Measurements from ENCODE around the gene FOXI3.
A peak's percentile ranks its signal among the peaks of the same experiment; 100 is the strongest.

The FOXI3 gene

GRCh38 chr2:88458633-88459032 is 6.1 kb upstream of the FOXI3 start:
- Histone ChIP-seq H3K27ac (ENCODE audit: low read length, poor library complexity, severe bottlenecking) (no peak overlapping the region), H3K4me2 (ENCODE audit: low read length, poor library complexity, severe bottlenecking) (no peak overlapping the region), H3K27me3 (ENCODE audit: control insufficient read depth in 1 of 2, insufficient read depth in 1 of 2, low read length in 2 of 2) (peaks cover 12 to 41% of the 10 kb centered on the region in 2 experiments), H3K36me3 (ENCODE audit: control insufficient read depth in 1 of 2, insufficient read depth in 2 of 2, low read depth in 1 of 2, low read length in 2 of 2) (no peaks in the 10 kb centered on the region), H3K23ac (ENCODE audit: low read length in 2 of 2) (no peak overlapping the region), H3K79me1 (replicated peaks; ENCODE audit: low read length, poor library complexity, severe bottlenecking) (no peaks in the 10 kb centered on the region), H3K9me3 (ENCODE audit: control insufficient read depth, low read length) (no peaks in the 10 kb centered on the region), H3K18ac (ENCODE audit: low read depth in 1 of 2, low read length in 2 of 2) (no peak overlapping the region), H2BK120ac (ENCODE audit: low read depth, low read length) (no peak overlapping the region), H3K9ac (ENCODE audit: low read length) (no peak overlapping the region), H2BK15ac (ENCODE audit: low read depth, poor library complexity, severe bottlenecking) (no peak overlapping the region), H2BK12ac (ENCODE audit: low read length in 2 of 2) (no peak overlapping the region), H3K4ac (ENCODE audit: low read depth in 1 of 2, low read length in 2 of 2) (no peak overlapping the region), H2AK5ac (ENCODE audit: low read length, severe bottlenecking) (no peak overlapping the region), H3K14ac (ENCODE audit: low read length in 2 of 2) (no peak overlapping the region), H4K8ac (ENCODE audit: low read length) (no peak overlapping the region), H3K4me3 (ENCODE audit: insufficient read depth in 1 of 2, low read depth in 1 of 2, low read length in 2 of 2) (no peak overlapping the region), H2BK5ac (ENCODE audit: low read depth, low read length, poor library complexity, severe bottlenecking) (no peak overlapping the region), H3K4me1 (ENCODE audit: control insufficient read depth, insufficient read depth, low read depth, low read length) (no peaks in the 10 kb centered on the region), H4K91ac (ENCODE audit: low read length) (no peak overlapping the region), H2AFZ (ENCODE audit: low read depth, low read length) (no peak overlapping the region)
- no peak for DNase-seq
- WGBS = 30% methylated on average over 1 of the region's 1 CpG

- H3K14ac ChIP-seq (ENCODE audit: low read length in 2 of 2) = no peak overlapping the region
- H3K4ac ChIP-seq (ENCODE audit: low read depth in 1 of 2, low read length in 2 of 2) = no peak overlapping the region
- peak; percentile 19 for DNase-seq
- H2BK120ac ChIP-seq (ENCODE audit: low read depth, low read length) = no peak overlapping the region
- H3K4me1 ChIP-seq (ENCODE audit: control insufficient read depth, insufficient read depth, low read depth, low read length) = peaks cover 10% of the 10 kb centered on the region
- H4K91ac ChIP-seq (ENCODE audit: low read length) = no peak overlapping the region
- peaks cover 45 to 68% of the 10 kb centered on the region in 2 experiments for H3K27me3 ChIP-seq (ENCODE audit: control insufficient read depth in 1 of 2, insufficient read depth in 1 of 2, low read length in 2 of 2)
- H2AK5ac ChIP-seq (ENCODE audit: low read length, severe bottlenecking) = no peak overlapping the region
- no peak overlapping the region for H4K8ac ChIP-seq (ENCODE audit: low read length)
- no peaks in the 10 kb centered on the region for H3K9me3 ChIP-seq (ENCODE audit: control insufficient read depth, low read length)
- no peak overlapping the region for H2BK15ac ChIP-seq (ENCODE audit: low read depth, poor library complexity, severe bottlenecking)
- no peak overlapping the region for H3K18ac ChIP-seq (ENCODE audit: low read depth in 1 of 2, low read length in 2 of 2)
- H2AFZ ChIP-seq (ENCODE audit: low read depth, low read length) = no peak overlapping the region
- no peak overlapping the region for H3K4me3 ChIP-seq (ENCODE audit: insufficient read depth in 1 of 2, low read depth in 1 of 2, low read length in 2 of 2)
- 0% methylated on average over 23 of the region's 29 CpGs for WGBS
- no peak overlapping the region for H3K9ac ChIP-seq (ENCODE audit: low read length)
- H2BK5ac ChIP-seq (ENCODE audit: low read depth, low read length, poor library complexity, severe bottlenecking) = no peak overlapping the region
- no peak overlapping the region for H3K23ac ChIP-seq (ENCODE audit: low read length in 2 of 2)
- H3K27ac ChIP-seq (ENCODE audit: low read length, poor library complexity, severe bottlenecking) = no peak overlapping the region
- H3K36me3 ChIP-seq (ENCODE audit: control insufficient read depth in 1 of 2, insufficient read depth in 2 of 2, low read depth in 1 of 2, low read length in 2 of 2) = no peaks in the 10 kb centered on the region
- H3K79me1 ChIP-seq (replicated peaks; ENCODE audit: low read length, poor library complexity, severe bottlenecking) = no peaks in the 10 kb centered on the region
- H2BK12ac ChIP-seq (ENCODE audit: low read length in 2 of 2) = no peak overlapping the region
- peak overlapping the region; percentile 7 for H3K4me2 ChIP-seq (ENCODE audit: low read length, poor library complexity, severe bottlenecking)
These were observed 588 bp upstream of the FOXI3 start for GRCh38 chr2:88452980-88453582.

- Histone ChIP-seq H3K9ac (ENCODE audit: low read length) (no peak overlapping the region), H2AK5ac (ENCODE audit: low read length, severe bottlenecking) (no peak overlapping the region), H3K36me3 (ENCODE audit: control insufficient read depth in 1 of 2, insufficient read depth in 2 of 2, low read depth in 1 of 2, low read length in 2 of 2) (no peaks in the 10 kb centered on the region), H4K8ac (ENCODE audit: low read length) (no peak overlapping the region), H3K9me3 (ENCODE audit: control insufficient read depth, low read length) (no peaks in the 10 kb centered on the region), H3K4ac (ENCODE audit: low read depth in 1 of 2, low read length in 2 of 2) (no peak overlapping the region), H3K4me1 (ENCODE audit: control insufficient read depth, insufficient read depth, low read depth, low read length) (peaks cover 10% of the 10 kb centered on the region), H4K91ac (ENCODE audit: low read length) (no peak overlapping the region), H3K4me2 (ENCODE audit: low read length, poor library complexity, severe bottlenecking) (peak overlapping the region; percentile 91), H2BK120ac (ENCODE audit: low read depth, low read length) (no peak overlapping the region), H3K27me3 (ENCODE audit: control insufficient read depth in 1 of 2, insufficient read depth in 1 of 2, low read length in 2 of 2) (peaks cover 50 to 70% of the 10 kb centered on the region in 2 experiments), H2AFZ (ENCODE audit: low read depth, low read length) (peak overlapping the region; percentile 27), H3K23ac (ENCODE audit: low read length in 2 of 2) (peak overlapping the region in 1 of 2 experiments; percentile 59), H3K27ac (ENCODE audit: low read length, poor library complexity, severe bottlenecking) (no peak overlapping the region), H2BK12ac (ENCODE audit: low read length in 2 of 2) (no peak overlapping the region), H3K79me1 (replicated peaks; ENCODE audit: low read length, poor library complexity, severe bottlenecking) (no peaks in the 10 kb centered on the region), H3K18ac (ENCODE audit: low read depth in 1 of 2, low read length in 2 of 2) (no peak overlapping the region), H3K14ac (ENCODE audit: low read length in 2 of 2) (no peak overlapping the region), H2BK5ac (ENCODE audit: low read depth, low read length, poor library complexity, severe bottlenecking) (no peak overlapping the region), H3K4me3 (ENCODE audit: insufficient read depth in 1 of 2, low read depth in 1 of 2, low read length in 2 of 2) (peak overlapping the region in 1 of 2 experiments; percentile 39), H2BK15ac (ENCODE audit: low read depth, poor library complexity, severe bottlenecking) (no peak overlapping the region)
- DNase-seq = no peak
- WGBS = 2% methylated on average over 24 of the region's 108 CpGs
These were observed 505 bp downstream of the FOXI3 start for GRCh38 chr2:88451811-88452564.

GRCh38 chr2:88450925-88451810 is 1.3 kb downstream of the FOXI3 start:
- H2BK120ac ChIP-seq (ENCODE audit: low read depth, low read length) = no peak overlapping the region
- H2AK5ac ChIP-seq (ENCODE audit: low read length, severe bottlenecking) = no peak overlapping the region
- no peak overlapping the region for H4K91ac ChIP-seq (ENCODE audit: low read length)
- peaks cover 56 to 75% of the 10 kb centered on the region in 2 experiments for H3K27me3 ChIP-seq (ENCODE audit: control insufficient read depth in 1 of 2, insufficient read depth in 1 of 2, low read length in 2 of 2)
- H4K8ac ChIP-seq (ENCODE audit: low read length) = no peak overlapping the region
- H2BK12ac ChIP-seq (ENCODE audit: low read length in 2 of 2) = no peak overlapping the region
- no peak overlapping the region for H3K4me3 ChIP-seq (ENCODE audit: insufficient read depth in 1 of 2, low read depth in 1 of 2, low read length in 2 of 2)
- H3K9ac ChIP-seq (ENCODE audit: low read length) = no peak overlapping the region
- H3K18ac ChIP-seq (ENCODE audit: low read depth in 1 of 2, low read length in 2 of 2) = no peak overlapping the region
- H3K27ac ChIP-seq (ENCODE audit: low read length, poor library complexity, severe bottlenecking) = no peak overlapping the region
- H3K79me1 ChIP-seq (replicated peaks; ENCODE audit: low read length, poor library complexity, severe bottlenecking) = no peaks in the 10 kb centered on the region
- no peak for DNase-seq
- no peak overlapping the region for H3K14ac ChIP-seq (ENCODE audit: low read length in 2 of 2)
- H3K36me3 ChIP-seq (ENCODE audit: control insufficient read depth in 1 of 2, insufficient read depth in 2 of 2, low read depth in 1 of 2, low read length in 2 of 2) = no peaks in the 10 kb centered on the region
- peak overlapping the region in 1 of 2 experiments; percentile 59 for H3K23ac ChIP-seq (ENCODE audit: low read length in 2 of 2)
- H3K9me3 ChIP-seq (ENCODE audit: control insufficient read depth, low read length) = no peaks in the 10 kb centered on the region
- no peak overlapping the region for H2AFZ ChIP-seq (ENCODE audit: low read depth, low read length)
- WGBS = 15% methylated on average over 18 of the region's 18 CpGs
- no peak overlapping the region for H2BK5ac ChIP-seq (ENCODE audit: low read depth, low read length, poor library complexity, severe bottlenecking)
- H3K4me2 ChIP-seq (ENCODE audit: low read length, poor library complexity, severe bottlenecking) = no peak overlapping the region
- H3K4me1 ChIP-seq (ENCODE audit: control insufficient read depth, insufficient read depth, low read depth, low read length) = peaks cover 10% of the 10 kb centered on the region
- no peak overlapping the region for H3K4ac ChIP-seq (ENCODE audit: low read depth in 1 of 2, low read length in 2 of 2)
- no peak overlapping the region for H2BK15ac ChIP-seq (ENCODE audit: low read depth, poor library complexity, severe bottlenecking)

All from mesenchymal stem cell (in vitro differentiated cells and primary cell).